ENCODE measurements around the gene ZFR2. TPM values are rescaled to one million over a fixed set of nuclear protein-coding genes. Genes with fewer than 3 reads are reported as not detected.
A peak's percentile ranks its signal among the peaks of the same experiment; 100 is the strongest.

Gene ZFR2
- total and polyA plus RNA-seq, 2 of the 8 experiments (the other 6 are each of a cell fraction or from before 2014, with no cell fraction given), result 14.5 to 28.4 TPM

DNA sequence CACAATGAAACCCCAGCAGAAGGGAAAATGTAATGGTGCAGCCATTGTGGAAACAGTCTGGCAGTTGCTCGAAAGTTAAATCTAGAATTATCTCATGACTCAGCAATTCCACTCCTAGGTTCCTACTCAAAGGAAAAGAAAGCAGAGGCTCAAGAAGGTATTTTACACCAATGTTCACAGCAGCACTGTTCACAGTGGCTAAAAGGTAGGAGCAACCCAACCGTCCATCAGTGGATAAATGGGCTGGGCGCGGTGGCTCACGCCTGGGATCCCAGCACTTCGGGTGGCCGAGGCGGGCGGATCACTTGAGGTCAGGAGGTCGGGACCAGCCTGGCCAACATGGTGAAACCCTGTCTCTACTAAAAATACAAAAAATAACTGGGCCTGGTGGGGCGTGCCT is 25.9 kb downstream of the ZFR2 start:
- H3K79me1 ChIP-seq (ENCODE audit: low read depth, low read length), result no peaks in the 10 kb centered on the region
- H2AFZ ChIP-seq (ENCODE audit: low read length), result no peak overlapping the region
- no peak overlapping the region for H3K4me2 ChIP-seq (ENCODE audit: insufficient read depth in 1 of 2, low read depth in 2 of 2, low read length in 2 of 2)
- H3K23me2 ChIP-seq (ENCODE audit: low read depth, low read length), result no peaks in the 10 kb centered on the region
- no peak overlapping the region for H3K9ac ChIP-seq (replicated peaks in 1 of 4; ENCODE audit: extremely low read depth in 1 of 4, low read depth in 3 of 4, low read length in 3 of 4)
- no peaks in the 10 kb centered on the region for H3K36me3 ChIP-seq (ENCODE audit: control insufficient read depth in 2 of 4, insufficient read depth in 4 of 4, low read length in 3 of 4)
- no peak overlapping the region for H3K4ac ChIP-seq (replicated peaks; ENCODE audit: insufficient read length, low read depth, low read length)
- H3K4me1 ChIP-seq (replicated peaks in 1 of 4; ENCODE audit: control insufficient read depth in 3 of 4, insufficient read depth in 4 of 4, low read length in 3 of 4), result no peaks in the 10 kb centered on the region
- DNase-seq (ENCODE audit: low read depth in 1 of 2, low spot score in 2 of 2) (no peak), FAIRE-seq (no peak)
- H3K14ac ChIP-seq (ENCODE audit: insufficient read length), result no peak overlapping the region
- no peak overlapping the region for H2BK5ac ChIP-seq (ENCODE audit: low read depth, low read length)
- H2BK15ac ChIP-seq (ENCODE audit: low read length), result no peak overlapping the region
- H4K91ac ChIP-seq (replicated peaks; ENCODE audit: insufficient read length, low read length), result no peak overlapping the region
- no peak overlapping the region for H2AK5ac ChIP-seq (ENCODE audit: low read depth, low read length)
- whole genome bisulfite sequencing, 2 experiments (ENCODE audit: extremely low coverage in 1 of 2, insufficient coverage in 1 of 2, insufficient read length in 1 of 2, insufficient replicate concordance in 2 of 2, low coverage in 1 of 2, low lambda C conversion rate in 2 of 2, missing lambda C conversion rate in 1 of 2), result 89% methylated on average over 11 of the region's 11 CpGs; no CpG with 5 or more reads in 1 of the 2 experiments
- peak; percentile 82; the same call in 1 of the 2 replicates for TF ChIP-seq MAFK (IDR thresholded peaks at IDR 0.05; ENCODE audit: low read depth, low read length)
- 0 out of 2 replicates have a peak, but pooled peaks have one; percentile 41 for TF ChIP-seq BACH1 (IDR thresholded peaks at IDR 0.05; ENCODE audit: low read length)
- no peak for TF ChIP-seq CTBP2 (IDR thresholded peaks at IDR 0.05; ENCODE audit: borderline replicate concordance, insufficient read depth, insufficient read length, low read length)
- H4K5ac ChIP-seq (ENCODE audit: insufficient read length, low read depth, low read length), result no peak overlapping the region
- CTCF ChIA-PET (ENCODE audit: partially characterized antibody), result interaction anchor here (0.7 to 2.9 kb wide), 3 partner anchors 9 to 41 kb away, joined by 3 to 11 read pairs (median 4); no protein-coding TSS in a partner anchor
- H3K23ac ChIP-seq (ENCODE audit: insufficient read length), result no peak overlapping the region
- H3K4me3 ChIP-seq (ENCODE audit: extremely low read depth in 1 of 4, insufficient read depth in 2 of 4, low read depth in 3 of 4, low read length in 4 of 4), result no peak overlapping the region
- no peaks in the 10 kb centered on the region for H4K20me1 ChIP-seq (replicated peaks in 1 of 2; ENCODE audit: control insufficient read depth in 1 of 2, insufficient read depth in 2 of 2, low read length in 2 of 2)
- no peak overlapping the region for H3K27ac ChIP-seq (ENCODE audit: low read depth, low read length)
- H2BK12ac ChIP-seq (ENCODE audit: low read depth, low read length), result no peak overlapping the region
- no peaks in the 10 kb centered on the region for H3K79me2 ChIP-seq (ENCODE audit: control insufficient read depth in 1 of 2, insufficient read depth in 2 of 2, low read length in 2 of 2)
- H3K27me3 ChIP-seq (replicated peaks in 1 of 4; ENCODE audit: control insufficient read depth in 3 of 4, extremely low read depth in 1 of 4, insufficient read depth in 3 of 4, low read length in 3 of 4), result no peaks in the 10 kb centered on the region
- POLR2A ChIA-PET (ENCODE audit: partially characterized antibody), result no interaction called here
- no peak overlapping the region for H4K8ac ChIP-seq (ENCODE audit: extremely low read depth, insufficient read depth, low read length)
- peaks cover 2 to 3% of the 10 kb centered on the region in 2 experiments for H3K9me3 ChIP-seq (ENCODE audit: insufficient read depth in 2 of 2, low read depth in 1 of 2, low read length in 1 of 2)
- H2BK120ac ChIP-seq (replicated peaks; ENCODE audit: low read depth, low read length), result no peak overlapping the region
- H3K56ac ChIP-seq (replicated peaks; ENCODE audit: insufficient read length, low read depth, low read length), result no peak overlapping the region
- H3K18ac ChIP-seq (ENCODE audit: extremely low read depth, low read length), result no peak overlapping the region
- H2BK20ac ChIP-seq (ENCODE audit: low read length), result no peak overlapping the region

Data from H1 (cell line).